K562 (cell line): ENCODE measurements around the gene C1orf116. TPM values are rescaled to one million over a fixed set of nuclear protein-coding genes. Genes with fewer than 3 reads are reported as not detected.

Source experiments
- CGGBP1 ChIP-seq: fragments of 250-450 bp; sonication (Bioruptor Pico); IDR thresholded peaks from 2 replicates; pipeline ENCODE4 v1.9.0; 2021; ENCODE audit warnings: mild to moderate bottlenecking
- CHD1 ChIP-seq: fragments of 200-600 bp; sonication (generic); IDR thresholded peaks from one replicate; pipeline ENCODE4 v1.6.1; 2012; ENCODE audit warnings: mild to moderate bottlenecking, moderate library complexity, low read length, inconsistent platforms
- CREBBP ChIP-seq: IDR thresholded peaks from one replicate; pipeline ENCODE4 v1.6.1; 2012; ENCODE audit warnings: low read depth, mild to moderate bottlenecking, control low read depth, inconsistent platforms, low read length
- HNRNPK ChIP-seq: fragments of 200-400 bp; formaldehyde crosslinking; IDR thresholded peaks from one replicate; pipeline ENCODE4 v1.6.1; 2018; ENCODE audit warnings: mild to moderate bottlenecking, low read depth, low read length; ENCODE audit not compliant: poor library complexity, severe bottlenecking
- LARP7 ChIP-seq: fragments of 450-650 bp; IDR thresholded peaks from 2 replicates; pipeline ENCODE4 v1.6.1; 2016
- MAFG ChIP-seq: fragments of 450-650 bp; conservative IDR thresholded peaks from 2 replicates; pipeline ENCODE4 v1.6.1; 2016; ENCODE audit warnings: missing genetic modification characterization, missing compliant biosample characterization
- MBD1 ChIP-seq: fragments of 250-450 bp; sonication (Bioruptor Pico); IDR thresholded peaks from 2 replicates; pipeline ENCODE4 v1.8.0; 2022; ENCODE audit warnings: inconsistent platforms
- NRF1 ChIP-seq, 2 experiments: fragments of 450-650 bp; IDR thresholded peaks in 1 of 2; conservative IDR thresholded peaks in 1 of 2; 2 replicates each; pipeline ENCODE4 v1.6.1; 2014; ENCODE audit warnings: mild to moderate bottlenecking in 2 of 2
- PHF8 ChIP-seq: fragments of 200-600 bp; sonication (generic); IDR thresholded peaks from 2 replicates; pipeline ENCODE4 v1.6.1; 2012; ENCODE audit warnings: mixed run types, mild to moderate bottlenecking, inconsistent platforms, low read length, moderate library complexity, borderline replicate concordance
- RBFOX2 ChIP-seq: fragments of 200-400 bp; formaldehyde crosslinking; IDR thresholded peaks from 2 replicates; pipeline ENCODE4 v1.6.1; 2017; ENCODE audit warnings: low read depth, mild to moderate bottlenecking, low read length, moderate library complexity
- ZBTB49 ChIP-seq: sonication (generic); formaldehyde crosslinking; IDR thresholded peaks from 2 replicates; pipeline ENCODE4 v1.8.0; 2022; ENCODE audit warnings: missing genetic modification reagents, mild to moderate bottlenecking, borderline replicate concordance
- ZNF785 ChIP-seq: fragments of 250-450 bp; sonication (Bioruptor Pico); IDR thresholded peaks from 2 replicates; pipeline ENCODE4 v1.4.0; 2020; ENCODE audit warnings: mild to moderate bottlenecking
- polyA plus RNA-seq, 8 experiments: library from polyadenylated mRNA; depleted of rRNA in 4 of 8; stranded (reverse) in 5 of 8; unstranded in 3 of 8; fragments of >200 nt; fragmentation: Nextera tagmentation in 2 of 8; fragmentation: Illumina TruSeq in 1 of 8; extraction: Ambion mirVana in 2 of 8; extraction: Trizol in 1 of 8; gene quantifications; 2 replicates each; pipeline versions ENCODE4 v1.2.1 to v1.2.3, GENCODE V29; 2011 to 2014; ENCODE audit warnings: inconsistent platforms in 1 of 8, missing spikeins in 1 of 8
- total RNA-seq, 7 experiments: library from RNA; depleted of rRNA in 6 of 7; stranded (reverse); fragments of >200 nt in 6 of 7; fragmentation: Illumina TruSeq in 2 of 7; extraction: Trizol in 2 of 7; gene quantifications; 2 replicates each; pipeline versions ENCODE4 v1.2.1 to v1.2.3, GENCODE V29; 2011 to 2021; ENCODE audit warnings: low replicate concordance in 1 of 7
- TF ChIP-seq, protein P1 (sequence below): fragments of 250-450 bp; sonication (Bioruptor Pico); IDR thresholded peaks from 2 replicates; pipeline ENCODE4 v1.8.0; 2021; ENCODE audit warnings: mild to moderate bottlenecking, moderate library complexity
- TF ChIP-seq, protein P2 (sequence below), 3 experiments: fragments of 200-800 bp in 1 of 3; sonication (Bioruptor generic) in 1 of 3; sonication (generic) in 1 of 3; formaldehyde crosslinking in 1 of 3; IDR thresholded peaks; 2 replicates each; pipeline versions ENCODE4 v1.6.1 to v1.8.0; 2016 to 2022; ENCODE audit warnings: mild to moderate bottlenecking in 2 of 3, missing compliant biosample characterization in 2 of 3, missing genetic modification characterization in 2 of 3, missing genetic modification reagents in 1 of 3
- TF ChIP-seq, protein P3 (sequence below): sonication (generic); formaldehyde crosslinking; IDR thresholded peaks from 2 replicates; pipeline ENCODE4 v1.9.0; 2022; ENCODE audit warnings: mild to moderate bottlenecking, missing genetic modification reagents

Gene C1orf116
- total and polyA plus RNA-seq, 9 of the 15 experiments (the other 6 are each of a cell fraction or from before 2014, with no cell fraction given), result 0.62 to 3.0 (median 0.95) TPM

GRCh38 chr1:207081806-207082205, 49.2 kb upstream of the C1orf116 start (continued):
- TF ChIP-seq ZBTB49 (CRISPR knock-in tag) (no peak), CREBBP (no peak), RBFOX2 (no peak), MBD1 (CRISPR knock-in tag) (no peak), CHD1 (no peak), LARP7 (no peak), CGGBP1 (no peak), HNRNPK (no peak), PHF8 (no peak), ZNF785 (CRISPR knock-in tag) (no peak), MAFG (tag) (peak; percentile 67), NRF1 (conservative IDR thresholded peaks at IDR 0.05 in 1 of 2, IDR thresholded peaks at IDR 0.05 in 1 of 2) (no peak)
- TF ChIP-seq, protein P1, sequence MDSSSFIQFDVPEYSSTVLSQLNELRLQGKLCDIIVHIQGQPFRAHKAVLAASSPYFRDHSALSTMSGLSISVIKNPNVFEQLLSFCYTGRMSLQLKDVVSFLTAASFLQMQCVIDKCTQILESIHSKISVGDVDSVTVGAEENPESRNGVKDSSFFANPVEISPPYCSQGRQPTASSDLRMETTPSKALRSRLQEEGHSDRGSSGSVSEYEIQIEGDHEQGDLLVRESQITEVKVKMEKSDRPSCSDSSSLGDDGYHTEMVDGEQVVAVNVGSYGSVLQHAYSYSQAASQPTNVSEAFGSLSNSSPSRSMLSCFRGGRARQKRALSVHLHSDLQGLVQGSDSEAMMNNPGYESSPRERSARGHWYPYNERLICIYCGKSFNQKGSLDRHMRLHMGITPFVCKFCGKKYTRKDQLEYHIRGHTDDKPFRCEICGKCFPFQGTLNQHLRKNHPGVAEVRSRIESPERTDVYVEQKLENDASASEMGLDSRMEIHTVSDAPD (CRISPR knock-in tag), result no peak
- TF ChIP-seq, protein P2, sequence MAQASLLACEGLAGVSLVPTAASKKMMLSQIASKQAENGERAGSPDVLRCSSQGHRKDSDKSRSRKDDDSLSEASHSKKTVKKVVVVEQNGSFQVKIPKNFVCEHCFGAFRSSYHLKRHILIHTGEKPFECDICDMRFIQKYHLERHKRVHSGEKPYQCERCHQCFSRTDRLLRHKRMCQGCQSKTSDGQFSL (CRISPR knock-in tag; IDR thresholded peaks at IDR 0.05), result no peak
- TF ChIP-seq, protein P2 (tag; IDR thresholded peaks at IDR 0.05), result no peak
- TF ChIP-seq, protein P3, sequence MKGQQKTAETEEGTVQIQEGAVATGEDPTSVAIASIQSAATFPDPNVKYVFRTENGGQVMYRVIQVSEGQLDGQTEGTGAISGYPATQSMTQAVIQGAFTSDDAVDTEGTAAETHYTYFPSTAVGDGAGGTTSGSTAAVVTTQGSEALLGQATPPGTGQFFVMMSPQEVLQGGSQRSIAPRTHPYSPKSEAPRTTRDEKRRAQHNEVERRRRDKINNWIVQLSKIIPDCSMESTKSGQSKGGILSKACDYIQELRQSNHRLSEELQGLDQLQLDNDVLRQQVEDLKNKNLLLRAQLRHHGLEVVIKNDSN (CRISPR knock-in tag), result no peak
